ENCODE results near the gene ZBTB7B.

DNA sequence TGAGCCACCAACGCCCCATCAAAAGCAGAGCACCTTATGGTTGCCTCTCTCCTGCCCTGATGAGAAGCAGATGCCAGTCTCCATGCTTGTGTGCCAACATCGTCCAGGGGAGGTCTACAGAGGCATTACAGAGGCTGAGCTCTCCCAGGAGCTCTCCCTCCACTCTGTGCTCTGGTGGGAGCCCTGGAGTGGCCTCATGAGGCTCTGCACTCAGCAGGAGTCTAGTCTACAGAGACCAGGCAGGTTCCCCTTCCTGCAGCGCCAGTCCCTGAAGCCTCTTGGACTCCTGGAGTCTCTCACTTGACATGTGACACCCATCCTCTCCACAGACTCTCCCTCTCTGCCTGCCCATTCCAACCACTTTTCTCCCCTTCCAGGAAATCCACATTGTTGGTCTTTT, 34.4 kb downstream of the ZBTB7B start:
- TF ChIP-seq, protein P1, sequence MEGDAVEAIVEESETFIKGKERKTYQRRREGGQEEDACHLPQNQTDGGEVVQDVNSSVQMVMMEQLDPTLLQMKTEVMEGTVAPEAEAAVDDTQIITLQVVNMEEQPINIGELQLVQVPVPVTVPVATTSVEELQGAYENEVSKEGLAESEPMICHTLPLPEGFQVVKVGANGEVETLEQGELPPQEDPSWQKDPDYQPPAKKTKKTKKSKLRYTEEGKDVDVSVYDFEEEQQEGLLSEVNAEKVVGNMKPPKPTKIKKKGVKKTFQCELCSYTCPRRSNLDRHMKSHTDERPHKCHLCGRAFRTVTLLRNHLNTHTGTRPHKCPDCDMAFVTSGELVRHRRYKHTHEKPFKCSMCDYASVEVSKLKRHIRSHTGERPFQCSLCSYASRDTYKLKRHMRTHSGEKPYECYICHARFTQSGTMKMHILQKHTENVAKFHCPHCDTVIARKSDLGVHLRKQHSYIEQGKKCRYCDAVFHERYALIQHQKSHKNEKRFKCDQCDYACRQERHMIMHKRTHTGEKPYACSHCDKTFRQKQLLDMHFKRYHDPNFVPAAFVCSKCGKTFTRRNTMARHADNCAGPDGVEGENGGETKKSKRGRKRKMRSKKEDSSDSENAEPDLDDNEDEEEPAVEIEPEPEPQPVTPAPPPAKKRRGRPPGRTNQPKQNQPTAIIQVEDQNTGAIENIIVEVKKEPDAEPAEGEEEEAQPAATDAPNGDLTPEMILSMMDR (conservative IDR thresholded peaks at IDR 0.05): no peak
- TF ChIP-seq EZH2 (IDR thresholded peaks at IDR 0.05; ENCODE audit: low read depth): no peak

Data from PC-9 (cell line).